HUES6 (cell line): ENCODE measurements around the gene TRDN.

Source experiments
- H3K27ac ChIP-seq: 2 replicates; pipeline ENCODE4 v1.7.0; 2013; ENCODE audit warnings: low read depth, mild to moderate bottlenecking, low read length, inconsistent platforms
- H3K27me3 ChIP-seq: 2 replicates; pipeline ENCODE4 v1.6.1; 2013; ENCODE audit warnings: low read length; ENCODE audit not compliant: control insufficient read depth, insufficient read depth
- H3K36me3 ChIP-seq: 2 replicates; pipeline ENCODE4 v1.6.1; 2013; ENCODE audit warnings: low read length; ENCODE audit not compliant: control insufficient read depth, insufficient read depth
- H3K4me1 ChIP-seq: 2 replicates; pipeline ENCODE4 v1.6.1; 2013; ENCODE audit warnings: low read length; ENCODE audit not compliant: control insufficient read depth, insufficient read depth
- H3K4me3 ChIP-seq: 2 replicates; pipeline ENCODE4 v1.5.1; 2013; ENCODE audit warnings: low read depth, low read length
- H3K9ac ChIP-seq: one replicate; pipeline ENCODE4 v1.6.1; 2013; ENCODE audit warnings: mild to moderate bottlenecking, low read length
- H3K9me3 ChIP-seq: 2 replicates; pipeline ENCODE4 v1.6.1; 2013; ENCODE audit warnings: low read depth, low read length; ENCODE audit not compliant: control insufficient read depth, insufficient read depth

TRDN gene

GRCh38 chr6:123182998-123183397 is 453.8 kb downstream of the TRDN start:
- H3K9me3 ChIP-seq: peaks cover 2% of the 10 kb centered on the region; the same call in 1 of the 2 replicates
- H3K27ac ChIP-seq: no peak overlapping the region
- H3K36me3 ChIP-seq: no peaks in the 10 kb centered on the region
- no peaks in the 10 kb centered on the region for H3K4me1 ChIP-seq
- H3K4me3 ChIP-seq: no peak overlapping the region
- no peak overlapping the region for H3K9ac ChIP-seq
- H3K27me3 ChIP-seq: no peaks in the 10 kb centered on the region

- Histone ChIP-seq H3K27me3 (no peaks in the 10 kb centered on the region), H3K27ac (no peak overlapping the region), H3K36me3 (no peaks in the 10 kb centered on the region), H3K4me1 (peaks cover under 1% of the 10 kb centered on the region; the same call in 1 of the 2 replicates), H3K9ac (no peak overlapping the region), H3K9me3 (no peaks in the 10 kb centered on the region), H3K4me3 (no peak overlapping the region)
Observed at GRCh38 chr6:123176706-123177105, 460.0 kb downstream of the TRDN start.

- Histone ChIP-seq H3K9me3 (no peaks in the 10 kb centered on the region), H3K36me3 (no peaks in the 10 kb centered on the region), H3K4me3 (no peak overlapping the region), H3K4me1 (peaks cover 4% of the 10 kb centered on the region; the same call in 1 of the 2 replicates), H3K27me3 (no peaks in the 10 kb centered on the region), H3K9ac (no peak overlapping the region), H3K27ac (no peak overlapping the region)
Observed at GRCh38 chr6:123171341-123172115, 465.2 kb downstream of the TRDN start.

GRCh38 chr6:123169774-123170095 is 467.0 kb downstream of the TRDN start:
- peaks cover 4% of the 10 kb centered on the region; the same call in 1 of the 2 replicates for H3K4me1 ChIP-seq

GRCh38 chr6:123168892-123169773 is 467.6 kb downstream of the TRDN start:
- Histone ChIP-seq H3K4me3 (no peak overlapping the region), H3K9me3 (no peaks in the 10 kb centered on the region), H3K4me1 (peaks cover 4% of the 10 kb centered on the region; the same call in 1 of the 2 replicates), H3K27ac (no peak overlapping the region), H3K27me3 (no peaks in the 10 kb centered on the region), H3K36me3 (no peaks in the 10 kb centered on the region), H3K9ac (no peak overlapping the region)

More at GRCh38 chr6:123169774-123170095, 467.0 kb downstream of the TRDN start:
- Histone ChIP-seq H3K4me3 (no peak overlapping the region), H3K9ac (no peak overlapping the region), H3K36me3 (no peaks in the 10 kb centered on the region), H3K27me3 (no peaks in the 10 kb centered on the region), H3K9me3 (no peaks in the 10 kb centered on the region), H3K27ac (no peak overlapping the region)

- H3K27me3 ChIP-seq: no peaks in the 10 kb centered on the region
- no peaks in the 10 kb centered on the region for H3K9me3 ChIP-seq
Observed at GRCh38 chr6:123168466-123168865, 468.3 kb downstream of the TRDN start.

More at GRCh38 chr6:123168466-123168865, 468.3 kb downstream of the TRDN start:
- peaks cover 4% of the 10 kb centered on the region; the same call in 1 of the 2 replicates for H3K4me1 ChIP-seq
- H3K36me3 ChIP-seq: no peaks in the 10 kb centered on the region
- no peak overlapping the region for H3K4me3 ChIP-seq
- H3K27ac ChIP-seq: no peak overlapping the region
- no peak overlapping the region for H3K9ac ChIP-seq
